GM18526 (cell line): ENCODE measurements around the gene NUDT14.

Experiments used
- POLR2A ChIP-seq: IDR thresholded peaks from 3 replicates; pipeline ENCODE4 v1.6.1; 2011; ENCODE audit not compliant: insufficient read length; ENCODE audit errors: extremely low read depth

The NUDT14 gene

DNA sequence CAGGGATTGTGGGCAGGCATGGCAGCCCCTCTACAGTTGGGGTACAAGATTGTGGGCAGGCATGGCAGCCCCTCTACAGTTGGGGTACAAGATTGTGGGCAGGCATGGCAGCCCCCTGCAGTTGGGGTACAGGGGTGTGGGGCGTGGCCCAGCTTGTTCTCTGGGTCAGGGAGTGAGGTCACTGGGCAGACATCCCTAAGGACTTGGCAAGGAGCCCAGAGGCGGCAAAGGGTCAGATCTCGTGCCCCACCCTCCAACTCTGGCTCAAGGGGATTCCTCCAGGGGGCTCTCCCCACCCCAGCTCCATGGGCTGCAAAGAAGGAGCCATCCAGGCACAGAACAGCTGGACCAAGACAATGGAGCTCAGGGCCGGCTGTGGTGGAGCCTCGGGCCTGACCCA lies 25.8 kb upstream of the NUDT14 start:
- no peak for TF ChIP-seq POLR2A

DNA sequence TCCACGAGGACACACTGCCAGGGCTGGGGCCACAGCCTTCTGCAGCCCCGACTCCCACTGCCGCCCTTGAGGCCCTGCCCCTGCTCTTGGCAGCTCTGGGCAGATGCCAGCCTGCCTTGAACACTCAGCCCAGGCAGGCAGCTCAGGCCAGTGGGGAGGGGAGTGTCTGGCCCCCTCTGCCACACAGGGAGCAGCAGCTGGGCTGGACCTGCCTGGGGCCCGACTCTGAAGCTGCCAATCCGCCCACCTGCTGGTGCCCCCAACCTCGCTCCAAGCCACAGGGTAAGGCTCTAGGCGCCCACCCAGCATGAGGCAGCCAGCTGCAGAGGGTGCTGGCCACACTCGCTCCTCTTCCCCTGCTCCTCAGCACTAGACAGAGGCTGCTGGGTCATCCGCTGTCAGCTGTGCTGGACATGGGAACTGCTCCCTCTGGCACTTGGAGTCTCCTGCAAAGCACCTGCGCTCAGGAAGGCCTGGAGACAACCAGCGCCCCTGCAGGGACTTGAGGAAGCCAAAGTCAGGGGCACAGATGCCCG lies 24.6 kb upstream of the NUDT14 start:
- TF ChIP-seq POLR2A, result no peak

DNA sequence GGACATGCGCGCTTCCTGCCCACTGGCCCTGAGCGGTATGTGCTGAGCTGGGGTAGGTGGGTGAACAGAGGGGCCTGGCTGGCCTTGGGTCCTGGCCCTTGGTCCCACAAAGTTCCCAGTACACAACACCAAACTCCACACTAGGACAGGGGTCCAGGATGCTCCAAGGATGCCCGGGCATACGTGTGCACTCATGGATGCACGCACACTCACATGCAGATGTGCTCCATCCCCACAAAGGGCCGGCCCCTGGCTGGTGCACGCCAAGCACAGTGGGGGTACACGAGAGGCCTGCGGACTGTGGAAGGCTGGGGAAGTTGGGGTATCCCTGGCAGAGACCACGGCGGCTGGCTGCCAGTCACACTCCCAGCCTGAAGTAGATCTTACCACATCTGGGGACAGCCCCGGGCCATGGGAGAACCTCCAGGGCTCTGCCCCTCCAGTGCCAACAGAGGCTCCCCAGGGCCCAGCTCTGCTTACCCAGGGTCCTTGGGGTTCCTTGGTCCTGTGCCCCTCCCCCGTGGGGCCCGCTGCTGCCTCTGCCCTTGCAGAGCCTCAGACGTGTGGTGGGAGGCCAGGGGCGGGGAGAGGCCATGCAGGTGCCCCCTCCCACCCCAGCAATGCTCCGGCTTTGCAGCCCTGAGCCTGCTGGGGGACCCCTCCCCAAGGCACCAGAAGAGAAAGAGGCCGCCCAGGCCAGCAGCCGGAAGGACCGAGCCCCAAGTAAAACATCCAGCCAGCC lies 24.0 kb upstream of the NUDT14 start:
- TF ChIP-seq POLR2A, result no peak

GRCh38 chr14:105204206-105204930 lies 23.3 kb upstream of the NUDT14 start:
- TF ChIP-seq POLR2A, result no peak

GRCh38 chr14:105203701-105204100 lies 22.6 kb upstream of the NUDT14 start:
- no peak for TF ChIP-seq POLR2A

DNA sequence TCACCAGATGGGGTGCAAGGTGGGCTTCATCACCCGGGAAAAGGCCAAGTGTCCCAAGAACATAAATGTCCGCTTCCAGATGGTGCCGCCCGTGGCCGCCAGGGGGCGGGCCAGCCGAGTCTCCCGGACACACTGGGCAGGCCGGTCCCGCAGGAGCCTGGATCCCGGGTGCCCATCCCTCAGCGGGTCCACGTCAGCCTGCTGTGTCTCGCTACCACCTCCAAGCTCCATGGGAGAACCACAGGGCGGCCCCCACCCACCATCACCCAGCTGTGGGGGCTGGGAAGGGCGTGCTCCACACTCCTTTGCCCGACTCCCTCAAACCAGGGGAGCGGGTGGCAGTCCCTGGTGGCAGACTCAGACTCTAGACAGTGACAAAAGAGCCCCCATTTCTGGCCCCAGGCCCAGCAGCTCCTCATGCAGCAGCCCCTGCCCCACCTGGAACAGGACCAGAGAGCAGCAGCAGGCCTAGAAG lies 22.0 kb upstream of the NUDT14 start:
- no peak for TF ChIP-seq POLR2A

GRCh38 chr14:105201925-105202513 lies 20.9 kb upstream of the NUDT14 start:
- TF ChIP-seq POLR2A, result no peak

- no peak for TF ChIP-seq POLR2A
Measured at GRCh38 chr14:105201156-105201924, 20.2 kb upstream of the NUDT14 start.

DNA sequence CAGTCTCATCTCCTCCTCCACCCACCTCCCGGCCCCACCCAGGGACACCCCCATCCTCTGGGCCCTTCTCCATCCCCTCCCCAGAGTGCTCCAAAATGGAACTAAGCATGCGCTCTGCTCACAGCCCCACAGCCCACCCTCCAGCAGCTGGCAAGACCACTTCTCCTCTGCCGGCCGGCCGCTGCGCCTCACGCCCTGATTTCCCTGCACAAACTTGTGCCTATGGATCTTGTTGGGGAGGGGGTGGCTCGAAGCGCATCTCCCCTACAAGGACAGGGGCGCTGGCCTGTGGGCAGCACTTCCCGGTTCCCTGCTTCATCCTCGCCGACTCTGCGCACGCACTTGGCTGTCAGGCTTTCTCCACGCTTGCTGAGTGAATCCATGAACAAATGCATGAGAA lies 19.5 kb upstream of the NUDT14 start:
- no peak for TF ChIP-seq POLR2A

DNA sequence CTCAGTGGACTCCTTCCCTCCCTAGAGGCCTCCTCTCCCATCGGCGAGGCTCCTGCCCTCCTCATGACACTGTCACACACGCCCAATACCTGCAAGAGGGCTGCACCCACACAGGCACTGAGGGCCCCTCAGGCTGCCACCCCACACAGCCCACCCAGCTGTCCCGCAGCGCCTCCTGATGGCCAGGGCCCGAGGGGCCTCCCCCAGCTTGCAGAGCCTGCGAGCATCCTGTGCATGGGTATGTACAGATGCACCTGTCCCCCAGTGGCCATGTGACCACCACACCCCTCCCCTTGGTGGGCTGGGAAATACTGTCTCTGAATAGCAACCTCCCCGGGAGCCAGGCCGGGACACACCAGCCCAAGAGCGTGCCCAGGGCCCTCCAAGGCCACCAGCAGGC lies 19.0 kb upstream of the NUDT14 start:
- TF ChIP-seq POLR2A, result no peak

GRCh38 chr14:105199093-105199492 lies 18.0 kb upstream of the NUDT14 start:
- TF ChIP-seq POLR2A, result no peak

- TF ChIP-seq POLR2A, result no peak
Measured at GRCh38 chr14:105198588-105198987, 17.5 kb upstream of the NUDT14 start.

DNA sequence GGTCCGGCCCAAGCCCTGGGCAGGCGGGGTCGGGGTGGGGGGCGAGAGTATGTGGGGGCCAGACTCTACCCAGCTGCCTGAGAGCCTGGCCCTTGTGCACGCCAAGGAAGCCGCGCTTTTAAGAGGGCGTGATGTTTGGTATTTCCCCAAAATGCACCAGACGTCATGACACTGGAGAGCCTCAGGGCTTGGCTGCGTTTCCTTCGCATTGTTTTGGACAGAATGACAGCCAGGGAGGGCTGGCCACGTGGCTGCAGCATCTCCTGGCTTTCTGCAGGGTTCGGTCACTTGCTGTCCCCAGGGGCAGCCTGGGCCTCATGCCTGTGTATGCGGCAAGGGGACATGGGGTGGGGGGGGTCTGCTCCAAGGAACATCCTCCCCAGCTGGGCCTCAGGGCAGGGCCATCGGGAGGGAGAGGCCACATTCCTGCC lies 16.1 kb upstream of the NUDT14 start:
- TF ChIP-seq POLR2A, result no peak

- no peak for TF ChIP-seq POLR2A
Measured at GRCh38 chr14:105196265-105196960, 15.3 kb upstream of the NUDT14 start.
